PC-3 (cell line): ENCODE data around the gene DPF3. TPM values are rescaled to one million over a fixed set of nuclear protein-coding genes. Genes with fewer than 3 reads are reported as not detected.
A peak's percentile ranks its signal among the peaks of the same experiment; 100 is the strongest.

Experiments
- ATAC-seq: fragments of 200-7000 bp; cut with Tn5 transposase; 2 replicates; pipeline ENCODE4 v1.9.1; 2020; ENCODE audit warnings: mild to moderate bottlenecking, moderate library complexity
- BruUV-seq: library from RNA; stranded (reverse); fragments of 400-500 nt; replicated peaks from 2 replicates; lab custom pipeline; 2021; lab: Mats Ljungman, UMichigan
- CTCF ChIA-PET: fragments of 300-600 bp; sonication (Branson Sonifier 250); formaldehyde crosslinking; loops from one replicate; lab custom pipeline; 2022; ENCODE audit warnings: antibody characterized with exemption; lab: Charles Lee
- POLR2A ChIA-PET: fragments of 300-600 bp; sonication (Branson Sonifier 250); formaldehyde crosslinking; loops from one replicate; lab custom pipeline; 2022; ENCODE audit warnings: antibody characterized with exemption; ENCODE audit not compliant: unreplicated experiment; lab: Charles Lee
- DNase-seq: peaks from one replicate; pipeline ENCODE4 v3.0.0-alpha.2; 2015
- H2AFZ ChIP-seq: fragments of 300-600 bp; sonication (generic); 2 replicates; pipeline ENCODE4 v1.6.0; 2016; ENCODE audit warnings: antibody characterized with exemption, low read length
- H3F3A ChIP-seq: fragments of 300-600 bp; sonication (generic); one replicate; pipeline ENCODE4 v1.6.0; 2017; ENCODE audit warnings: antibody characterized with exemption, low read length, control low read depth, mild to moderate bottlenecking; ENCODE audit not compliant: unreplicated experiment
- H3K27ac ChIP-seq: fragments of 300-600 bp; sonication (generic); 2 replicates; pipeline ENCODE4 v1.5.1; 2016; ENCODE audit warnings: mild to moderate bottlenecking, low read length
- H3K27me3 ChIP-seq: fragments of 300-600 bp; sonication (generic); 2 replicates; pipeline ENCODE4 v1.6.1; 2016; ENCODE audit warnings: low read length, mixed read lengths
- H3K36me3 ChIP-seq: fragments of 300-600 bp; sonication (generic); 2 replicates; pipeline ENCODE4 v1.6.1; 2016; ENCODE audit warnings: low read depth, mixed run types, low read length, mixed read lengths
- H3K4me1 ChIP-seq: fragments of 300-600 bp; sonication (generic); 2 replicates; pipeline ENCODE4 v1.5.1; 2016; ENCODE audit warnings: low read length; ENCODE audit not compliant: insufficient read depth
- H3K4me2 ChIP-seq: fragments of 300-600 bp; sonication (generic); 2 replicates; pipeline ENCODE4 v1.6.0; 2016; ENCODE audit warnings: low read length
- H3K4me3 ChIP-seq: fragments of 300-600 bp; sonication (generic); 2 replicates; pipeline ENCODE4 v1.5.1; 2016; ENCODE audit warnings: mild to moderate bottlenecking, low read length, mixed read lengths
- H3K79me2 ChIP-seq: fragments of 300-600 bp; sonication (generic); 2 replicates; pipeline ENCODE4 v1.6.1; 2017; ENCODE audit warnings: low read length, mixed read lengths
- H3K9ac ChIP-seq: fragments of 300-600 bp; sonication (generic); 2 replicates; pipeline ENCODE4 v1.6.0; 2016; ENCODE audit warnings: mild to moderate bottlenecking, low read length
- H3K9me2 ChIP-seq: fragments of 300-600 bp; sonication (generic); replicated peaks from 2 replicates; pipeline ENCODE4 v1.6.1; 2016; ENCODE audit warnings: mixed run types, low read length, mixed read lengths
- H3K9me3 ChIP-seq: fragments of 300-600 bp; sonication (generic); 2 replicates; pipeline ENCODE4 v1.6.1; 2016; ENCODE audit warnings: low read length, mixed read lengths
- H4K20me1 ChIP-seq: fragments of 300-600 bp; sonication (generic); 2 replicates; pipeline ENCODE4 v1.6.1; 2016; ENCODE audit warnings: low read length, mixed read lengths
- EZH2 ChIP-seq: fragments of 300-600 bp; sonication (generic); IDR thresholded peaks from one replicate; pipeline ENCODE4 v1.6.1; 2017; ENCODE audit warnings: antibody characterized with exemption, mild to moderate bottlenecking, low read length; ENCODE audit not compliant: unreplicated experiment
- EZH2phosphoT487 ChIP-seq: fragments of 300-600 bp; sonication (generic); IDR thresholded peaks from 2 replicates; pipeline ENCODE4 v1.6.1; 2018; ENCODE audit warnings: mild to moderate bottlenecking, antibody characterized with exemption, low read length, borderline replicate concordance
- intact Hi-C: fragments of 100-400 bp; cut with micrococcal nuclease; formaldehyde crosslinking; loops from 2 replicates; pipeline ENCODE4 v1.9.0; 2023
- total RNA-seq: library from RNA; depleted of rRNA; stranded (reverse); fragments of >200 nt; gene quantifications from 2 replicates; pipeline ENCODE4 v1.2.3, GENCODE V29; 2014
- TF ChIP-seq, protein P1 (sequence below): fragments of 300-600 bp; sonication (generic); conservative IDR thresholded peaks from 2 replicates; pipeline ENCODE4 v1.5.1; 2017; ENCODE audit warnings: antibody characterized with exemption, low read depth, mild to moderate bottlenecking, low read length

The DPF3 gene
- total RNA-seq, 1 experiment from 2014 or later: 16.6 TPM

DNA sequence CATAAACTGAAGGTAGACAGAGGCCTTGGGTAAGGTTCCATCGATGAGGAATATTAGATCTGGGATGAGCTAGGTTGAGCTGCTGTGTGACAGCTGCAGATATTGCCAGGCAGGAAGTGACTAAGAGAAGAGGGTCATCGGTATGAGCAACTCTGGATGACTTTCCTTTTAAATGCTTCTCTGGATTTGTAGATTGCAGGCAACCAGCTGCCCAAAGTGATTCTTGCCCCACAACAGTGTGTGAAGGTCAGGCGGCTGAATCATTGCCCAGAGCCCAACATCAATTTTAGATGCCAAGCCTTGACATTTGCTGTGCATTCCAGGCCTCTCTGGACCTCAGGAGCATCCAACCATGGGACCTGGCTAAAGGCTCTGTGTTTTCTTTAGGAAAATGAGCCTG is 255.9 kb downstream of the DPF3 start:
- DNase-seq: peak; percentile 91
- H4K20me1 ChIP-seq: no peaks in the 10 kb centered on the region
- peak; percentile 50 for ATAC-seq
- H3K4me2 ChIP-seq: peak overlapping the region; percentile 25
- H3K4me3 ChIP-seq: no peak overlapping the region
- no peaks in the 10 kb centered on the region for H3K79me2 ChIP-seq
- intact Hi-C loops: loop anchor here (5.0 kb wide), 3 partner anchors 81 to 269 kb away; no protein-coding TSS in a partner anchor
- no peaks in the 10 kb centered on the region for H3K27me3 ChIP-seq
- H2AFZ ChIP-seq: no peak overlapping the region
- peaks cover 6% of the 10 kb centered on the region; the same call in 1 of the 2 replicates for H3K36me3 ChIP-seq
- no peaks in the 10 kb centered on the region for H3K9me2 ChIP-seq
- H3K27ac ChIP-seq: peak overlapping the region; percentile 90
- TF ChIP-seq, protein P1, sequence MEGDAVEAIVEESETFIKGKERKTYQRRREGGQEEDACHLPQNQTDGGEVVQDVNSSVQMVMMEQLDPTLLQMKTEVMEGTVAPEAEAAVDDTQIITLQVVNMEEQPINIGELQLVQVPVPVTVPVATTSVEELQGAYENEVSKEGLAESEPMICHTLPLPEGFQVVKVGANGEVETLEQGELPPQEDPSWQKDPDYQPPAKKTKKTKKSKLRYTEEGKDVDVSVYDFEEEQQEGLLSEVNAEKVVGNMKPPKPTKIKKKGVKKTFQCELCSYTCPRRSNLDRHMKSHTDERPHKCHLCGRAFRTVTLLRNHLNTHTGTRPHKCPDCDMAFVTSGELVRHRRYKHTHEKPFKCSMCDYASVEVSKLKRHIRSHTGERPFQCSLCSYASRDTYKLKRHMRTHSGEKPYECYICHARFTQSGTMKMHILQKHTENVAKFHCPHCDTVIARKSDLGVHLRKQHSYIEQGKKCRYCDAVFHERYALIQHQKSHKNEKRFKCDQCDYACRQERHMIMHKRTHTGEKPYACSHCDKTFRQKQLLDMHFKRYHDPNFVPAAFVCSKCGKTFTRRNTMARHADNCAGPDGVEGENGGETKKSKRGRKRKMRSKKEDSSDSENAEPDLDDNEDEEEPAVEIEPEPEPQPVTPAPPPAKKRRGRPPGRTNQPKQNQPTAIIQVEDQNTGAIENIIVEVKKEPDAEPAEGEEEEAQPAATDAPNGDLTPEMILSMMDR: no peak
- ChIA-PET POLR2A (no interaction called here), CTCF (interaction anchor here (0.7 kb wide), 1 partner anchor 100 kb away, joined by 4 read pairs; no protein-coding TSS in a partner anchor)
- 0 out of 2 replicates have a peak overlapping the region, but pooled peaks have one; percentile 13 for H3K9ac ChIP-seq
- H3K9me3 ChIP-seq: no peaks in the 10 kb centered on the region
- H3K4me1 ChIP-seq: peaks cover 51% of the 10 kb centered on the region
- peaks cover 13% of the 10 kb centered on the region for H3F3A ChIP-seq
- BruUV-seq: no TSS peak

DNA sequence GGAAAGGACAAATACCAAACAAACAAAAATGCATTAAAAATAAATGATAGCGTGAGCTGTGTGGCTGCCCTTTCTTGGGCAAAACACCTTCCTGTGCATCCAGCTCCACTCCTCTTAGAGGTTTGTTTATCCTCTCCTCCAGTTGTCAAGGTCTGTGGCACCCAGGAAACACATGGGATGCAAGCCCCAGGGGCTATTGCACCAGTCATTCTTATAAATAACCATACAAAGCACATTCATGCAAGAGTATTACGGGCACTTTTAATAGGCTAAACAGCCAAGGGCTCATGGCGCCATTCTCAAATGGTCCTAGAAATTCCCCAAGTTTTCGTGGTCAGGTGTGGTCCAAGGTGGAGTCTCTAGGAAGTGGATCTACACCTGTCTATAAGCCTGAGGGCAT is 257.0 kb downstream of the DPF3 start:
- intact Hi-C loops: loop anchor here (1.0 to 5.0 kb wide), 5 partner anchors 28 to 270 kb away; partner anchors contain the start of gene DPF3
- H3K27me3 ChIP-seq: no peaks in the 10 kb centered on the region
- H3K36me3 ChIP-seq: peaks cover 6% of the 10 kb centered on the region; the same call in 1 of the 2 replicates
- ChIA-PET CTCF (interaction anchor here (0.6 kb wide), 1 partner anchor 255 kb away, joined by 8 read pairs; no protein-coding TSS in a partner anchor), POLR2A (interaction anchor here (0.7 kb wide), 1 partner anchor 13 kb away, joined by 3 read pairs; no protein-coding TSS in a partner anchor)
- H3K9ac ChIP-seq: peak overlapping the region; percentile 42
- H3K9me2 ChIP-seq: no peaks in the 10 kb centered on the region
- peaks cover 45% of the 10 kb centered on the region for H3K4me1 ChIP-seq
- TF ChIP-seq EZH2phosphoT487 (no peak), EZH2 (no peak)
- TF ChIP-seq, protein P1: no peak
- peaks cover 13% of the 10 kb centered on the region for H3F3A ChIP-seq
- no peak overlapping the region for H2AFZ ChIP-seq
- no peaks in the 10 kb centered on the region for H4K20me1 ChIP-seq
- H3K79me2 ChIP-seq: no peaks in the 10 kb centered on the region
- no TSS peak for BruUV-seq
- H3K4me3 ChIP-seq: no peak overlapping the region; the same call in 1 of the 2 replicates
- ATAC-seq: peak; percentile 21
- DNase-seq: peak; percentile 61
- peak overlapping the region; percentile 90 for H3K27ac ChIP-seq
- no peaks in the 10 kb centered on the region for H3K9me3 ChIP-seq
- H3K4me2 ChIP-seq: peak overlapping the region; percentile 76

DNA sequence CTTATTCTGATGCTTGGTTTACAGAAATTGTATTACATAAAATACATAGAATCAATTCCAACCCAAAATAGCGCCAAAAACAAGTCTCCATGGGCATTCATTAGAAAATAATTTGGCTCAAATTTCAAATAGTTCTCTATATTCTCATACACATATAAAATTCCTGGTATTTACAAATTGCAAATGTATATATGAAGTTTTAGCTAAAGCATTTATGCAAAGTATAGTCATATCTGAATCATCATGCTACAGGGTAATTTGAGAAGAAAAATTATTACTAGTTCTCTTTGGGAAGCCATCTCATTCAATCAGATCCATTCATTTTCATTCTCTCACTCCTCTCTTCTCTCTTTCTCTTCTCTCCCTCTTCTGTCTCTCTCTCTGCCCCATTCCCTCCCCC is 257.8 kb downstream of the DPF3 start:
- POLR2A ChIA-PET: interaction anchor here (1.0 kb wide), 1 partner anchor 14 kb away, joined by 4 read pairs; no protein-coding TSS in a partner anchor
- peak overlapping the region; percentile 90 for H3K27ac ChIP-seq
- H3K36me3 ChIP-seq: peaks cover 6% of the 10 kb centered on the region; the same call in 1 of the 2 replicates
- H3K4me3 ChIP-seq: peak overlapping the region; percentile 31
- intact Hi-C loops: loop anchor here (1.0 to 5.0 kb wide), 5 partner anchors 29 to 271 kb away; partner anchors contain the start of gene DPF3
- ATAC-seq (peak; percentile 73), DNase-seq (peak; percentile 91)
- H3K9ac ChIP-seq: peak overlapping the region; percentile 42
- peak overlapping the region; percentile 29 for H2AFZ ChIP-seq
- H3F3A ChIP-seq: peaks cover 13% of the 10 kb centered on the region
- CTCF ChIA-PET: interaction anchor here (0.6 to 1.1 kb wide), 3 partner anchors 13 to 54 kb away, joined by 4 to 7 read pairs (median 5); no protein-coding TSS in a partner anchor
- H4K20me1 ChIP-seq: no peaks in the 10 kb centered on the region
- BruUV-seq: no TSS peak
- no peaks in the 10 kb centered on the region for H3K9me3 ChIP-seq
- no peaks in the 10 kb centered on the region for H3K79me2 ChIP-seq
- no peaks in the 10 kb centered on the region for H3K27me3 ChIP-seq
- H3K9me2 ChIP-seq: no peaks in the 10 kb centered on the region
- TF ChIP-seq EZH2 (no peak), EZH2phosphoT487 (no peak)
- TF ChIP-seq, protein P1: no peak
- peak overlapping the region; percentile 76 for H3K4me2 ChIP-seq
- peaks cover 51% of the 10 kb centered on the region for H3K4me1 ChIP-seq
